Hematopoietic multipotent progenitor cell treated with erythropoietin and hydrocortisone succinate and interleukin-3 and kit ligand, for 6 days (in vitro differentiated cells): ENCODE data around the gene ARID1A.
A peak's percentile ranks its signal among the peaks of the same experiment; 100 is the strongest.
"Not testable (repeated sequence)": the region's sequence is repeated elsewhere in the genome, so short reads cannot be mapped to it uniquely, and the experiment has no call there.

Experiments
- DNase-seq: peaks from one replicate; pipeline ENCODE4 v3.0.0-alpha.2; 2015

The ARID1A gene

GRCh38 chr1:26695356-26696118, at the start of gene ARID1A:
ARID1A (plus strand) TSS chr1:26696015; CDS start chr1:26696404, 389 bp downstream.
- peak; percentile 96 for DNase-seq

- no peak for DNase-seq
These were observed 31.0 kb upstream of the ARID1A start for GRCh38 chr1:26664802-26665201.

GRCh38 chr1:26666855-26667254, 29.0 kb upstream of the ARID1A start:
- DNase-seq: no peak

GRCh38 chr1:26668106-26668786, 27.6 kb upstream of the ARID1A start:
- not testable (repeated sequence) for DNase-seq

GRCh38 chr1:26677306-26678115, 18.3 kb upstream of the ARID1A start:
- peak; percentile 90 for DNase-seq

GRCh38 chr1:26684763-26685508, 10.9 kb upstream of the ARID1A start:
- DNase-seq: no peak

GRCh38 chr1:26686795-26687194, 9.0 kb upstream of the ARID1A start:
- peak; percentile 43 for DNase-seq

GRCh38 chr1:26689504-26689903, 6.3 kb upstream of the ARID1A start:
- DNase-seq: no peak

GRCh38 chr1:26690157-26690556, 5.7 kb upstream of the ARID1A start:
- peak; percentile 71 for DNase-seq

GRCh38 chr1:26690576-26691031, 5.2 kb upstream of the ARID1A start:
- no peak for DNase-seq

- peak; percentile 98 for DNase-seq
These were observed 3.5 kb upstream of the ARID1A start for GRCh38 chr1:26692211-26692792.

GRCh38 chr1:26692793-26693490, 2.9 kb upstream of the ARID1A start:
- peak; percentile 99 for DNase-seq

- DNase-seq: peak; percentile 40
These were observed 1.9 kb upstream of the ARID1A start for GRCh38 chr1:26693599-26694572.

- peak; percentile 56 for DNase-seq
These were observed 1.0 kb upstream of the ARID1A start for GRCh38 chr1:26694638-26695355.

GRCh38 chr1:26696119-26696653, 371 bp downstream of the ARID1A start:
- no peak for DNase-seq

- peak; percentile 48 for DNase-seq
These were observed 1.0 kb downstream of the ARID1A start for GRCh38 chr1:26696654-26697430.

GRCh38 chr1:26697431-26697977, 1.7 kb downstream of the ARID1A start:
- no peak for DNase-seq
